Amniotic epithelial cell (primary cell): ENCODE results near the gene ADPRHL1.

Experiments used
- DNase-seq: peaks from one replicate; pipeline ENCODE4 v3.0.0-alpha.2; 2010; ENCODE audit warnings: low read depth

Gene ADPRHL1

DNA sequence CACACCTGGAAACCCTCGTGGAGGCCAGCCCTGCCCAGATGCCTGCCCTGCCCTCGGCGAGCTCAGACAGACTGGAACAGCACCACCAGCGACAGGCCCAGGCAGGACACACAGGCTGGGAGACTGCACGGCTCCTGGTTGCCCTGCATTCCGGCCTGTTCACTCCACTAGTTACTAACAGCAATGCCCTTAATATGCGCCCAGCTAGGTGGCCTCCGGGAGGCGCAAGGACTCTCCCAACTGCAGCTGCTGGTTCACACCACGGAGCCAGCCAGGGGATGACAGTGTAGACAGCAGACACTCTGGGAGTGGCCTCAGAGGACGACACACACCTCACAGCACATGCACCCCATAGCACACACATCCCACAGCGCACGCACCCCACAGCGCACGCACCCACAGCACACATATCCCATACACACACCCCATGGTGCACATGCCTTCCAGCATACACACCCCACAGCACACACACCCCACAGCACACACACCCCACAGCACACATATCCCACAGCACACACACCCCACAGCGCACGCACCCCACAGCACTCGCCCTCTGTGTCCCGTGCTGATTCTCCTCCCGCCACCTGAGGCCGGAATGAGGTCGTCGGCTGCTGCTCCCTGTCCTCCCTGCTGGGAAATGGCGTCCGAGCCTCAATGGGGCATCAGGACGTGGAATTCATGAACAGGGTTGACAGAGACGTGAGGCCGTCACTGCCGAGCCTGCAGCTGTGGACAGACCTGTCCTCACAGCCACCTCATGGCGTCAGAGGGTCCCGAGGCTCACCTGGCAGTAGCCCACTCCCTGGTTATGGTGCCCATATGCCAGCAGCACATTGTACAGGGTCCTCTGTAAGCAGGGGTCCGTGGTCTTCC is 103.0 kb downstream of the ADPRHL1 start:
- no peak for DNase-seq
